SK-N-SH (cell line): ENCODE results near the gene SYCN.
"Not testable (repeated sequence)": the region's sequence is repeated elsewhere in the genome, so short reads cannot be mapped to it uniquely, and the experiment has no call there.

Source experiments
- FOXM1 ChIP-seq: IDR thresholded peaks from 2 replicates; pipeline ENCODE4 v1.4.0; 2012; ENCODE audit warnings: low read depth, mild to moderate bottlenecking
- RCOR1 ChIP-seq: fragments of 150-350 bp; IDR thresholded peaks from 2 replicates; pipeline ENCODE4 v1.6.1; 2017; ENCODE audit warnings: antibody characterized with exemption, low read length
- SMC3 ChIP-seq: IDR thresholded peaks from 2 replicates; pipeline ENCODE4 v1.6.1; 2012; ENCODE audit warnings: low read depth, low read length, improper control_type of control experiment
- TAF1 ChIP-seq: IDR thresholded peaks from 2 replicates; pipeline ENCODE4 v1.6.1; 2012; ENCODE audit warnings: low read depth, mild to moderate bottlenecking, low read length, moderate library complexity, borderline replicate concordance

DNA sequence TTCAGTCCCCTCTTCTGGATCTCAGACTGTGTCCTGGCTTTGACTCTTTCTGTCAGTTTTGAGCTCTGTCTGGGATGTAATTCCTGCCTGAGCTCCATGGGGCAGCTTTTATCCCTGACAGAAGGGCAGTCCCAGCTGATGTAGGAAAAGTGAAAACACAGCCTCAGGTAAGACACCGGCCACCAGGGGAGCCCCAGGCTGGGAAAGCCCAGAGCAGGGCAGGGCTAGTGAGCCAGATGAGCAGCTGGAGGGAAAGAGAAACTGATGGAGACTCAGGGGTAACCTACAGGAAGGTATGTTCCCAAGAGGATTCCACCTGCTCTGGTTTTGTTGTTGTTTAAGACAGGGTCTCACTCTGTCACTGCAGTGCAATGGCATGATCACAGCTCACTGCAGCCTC is 41.1 kb upstream of the SYCN start:
- TF ChIP-seq TAF1, RCOR1, FOXM1, SMC3: not testable (repeated sequence)
